HepG2 (cell line): ENCODE measurements around the gene JMJD8. TPM values are rescaled to one million over a fixed set of nuclear protein-coding genes. Genes with fewer than 3 reads are reported as not detected.
A peak's percentile ranks its signal among the peaks of the same experiment; 100 is the strongest.
"Not testable (repeated sequence)": the region's sequence is repeated elsewhere in the genome, so short reads cannot be mapped to it uniquely, and the experiment has no call there.

Experiments used
- ATAC-seq: fragments of 200-7000 bp; cut with Tn5 transposase; 3 replicates; pipeline ENCODE4 v1.9.1; 2020; ENCODE audit warnings: mild to moderate bottlenecking, moderate library complexity
- BruUV-seq: library from RNA; stranded (reverse); fragments of 400-500 nt; replicated peaks from 2 replicates; lab custom pipeline; 2021; lab: Mats Ljungman, UMichigan
- CTCF ChIA-PET: fragments of 300-600 bp; formaldehyde crosslinking; extraction: SDS; loops from one replicate; lab custom pipeline; 2021; ENCODE audit warnings: low total read pairs, inconsistent platforms, low intra/inter-chr PET ratio; lab: Yijun Ruan, JAX
- POLR2A ChIA-PET: fragments of 350-600 bp; sonication (Branson Sonifier 250); formaldehyde crosslinking; loops from one replicate; lab custom pipeline; 2020; ENCODE audit warnings: antibody characterized with exemption, inconsistent platforms; lab: Yijun Ruan, JAX
- DNase-seq: peaks from one replicate; pipeline ENCODE4 v3.0.0-alpha.2; 2015; ENCODE audit warnings: low spot score
- FAIRE-seq: peaks from 3 replicates; lab custom pipeline; 2011; peaks lifted over from hg19 to GRCh38; lab: Jason Lieb, UNC
- H2AFZ ChIP-seq: one replicate; pipeline ENCODE4 v1.6.1; 2011; ENCODE audit warnings: low read length, inconsistent platforms
- H3K27ac ChIP-seq: fragments of 300-600 bp; 3 replicates; pipeline ENCODE4 v1.8.0; 2011; ENCODE audit warnings: mixed run types, mild to moderate bottlenecking, mixed read lengths, low read length, inconsistent platforms; ENCODE audit not compliant: insufficient read depth; ENCODE audit errors: extremely low read length
- H3K27me3 ChIP-seq, 2 experiments: fragments of 200-600 bp in 1 of 2; 2 replicates in 1 of 2; 3 replicates in 1 of 2; pipeline versions ENCODE4 v1.6.0 to v1.8.0; 2011; ENCODE audit warnings: low read length in 2 of 2, mild to moderate bottlenecking in 2 of 2, moderate library complexity in 2 of 2, inconsistent platforms in 1 of 2; ENCODE audit not compliant: insufficient read depth in 2 of 2, control insufficient read depth in 1 of 2
- H3K36me3 ChIP-seq, 2 experiments: fragments of 200-600 bp in 1 of 2; replicated peaks in 1 of 2; 2 replicates in 1 of 2; 3 replicates in 1 of 2; pipeline versions ENCODE4 v1.5.1 to v1.8.0; 2011; ENCODE audit warnings: low read length in 2 of 2, inconsistent platforms in 1 of 2; ENCODE audit not compliant: insufficient read depth in 2 of 2, control insufficient read depth in 1 of 2
- H3K4me1 ChIP-seq: 2 replicates; pipeline ENCODE4 v1.5.1; 2012; ENCODE audit warnings: low read length, inconsistent platforms; ENCODE audit not compliant: insufficient read depth
- H3K4me2 ChIP-seq: 2 replicates; pipeline ENCODE4 v1.6.0; 2011; ENCODE audit warnings: low read depth, low read length, inconsistent platforms
- H3K4me3 ChIP-seq, 3 experiments: fragments of 200-600 bp in 1 of 3; sonication (generic), shearing (Covaris generic) in 1 of 3; replicated peaks in 1 of 3; 2 replicates each; pipeline ENCODE4 v1.5.1; 2011 to 2016; ENCODE audit warnings: low read length in 3 of 3, inconsistent platforms in 2 of 3, low read depth in 2 of 3, mild to moderate bottlenecking in 2 of 3, control low read depth in 1 of 3, mixed read lengths in 1 of 3; ENCODE audit not compliant: insufficient read depth in 1 of 3
- H3K79me2 ChIP-seq: one replicate; pipeline ENCODE4 v1.6.1; 2011; ENCODE audit warnings: low read length, inconsistent platforms; ENCODE audit not compliant: insufficient read depth
- H3K9ac ChIP-seq: 2 replicates; pipeline ENCODE4 v1.6.0; 2011; ENCODE audit warnings: mild to moderate bottlenecking, low read depth, low read length, inconsistent platforms; ENCODE audit not compliant: insufficient read depth
- H3K9me3 ChIP-seq: 2 replicates; pipeline ENCODE4 v1.5.1; 2012; ENCODE audit warnings: mild to moderate bottlenecking, low read length
- H4K20me1 ChIP-seq: 2 replicates; pipeline ENCODE4 v1.6.0; 2011; ENCODE audit warnings: inconsistent platforms, mild to moderate bottlenecking, low read length, moderate library complexity; ENCODE audit not compliant: insufficient read depth
- ELF1 ChIP-seq: sonication (generic); formaldehyde crosslinking; IDR thresholded peaks from 2 replicates; pipeline ENCODE4 v1.4.0; 2020; ENCODE audit warnings: missing genetic modification reagents
- ELF3 ChIP-seq: IDR thresholded peaks from 2 replicates; pipeline ENCODE4 v1.6.1; 2016; ENCODE audit warnings: missing genetic modification reagents, missing compliant biosample characterization
- HDAC2 ChIP-seq: sonication (generic); formaldehyde crosslinking; IDR thresholded peaks from 2 replicates; pipeline ENCODE4 v1.4.0; 2020; ENCODE audit warnings: missing genetic modification reagents
- HMG20A ChIP-seq: IDR thresholded peaks from 2 replicates; pipeline ENCODE4 v1.6.1; 2016; ENCODE audit warnings: borderline replicate concordance
- MIXL1 ChIP-seq: IDR thresholded peaks from 2 replicates; pipeline ENCODE4 v1.6.1; 2016
- NR2F6 ChIP-seq, 2 experiments: IDR thresholded peaks; 2 replicates each; pipeline ENCODE4 v1.6.1; 2016; ENCODE audit warnings: antibody characterized with exemption in 1 of 2, mild to moderate bottlenecking in 1 of 2
- RARA ChIP-seq: IDR thresholded peaks from 2 replicates; pipeline ENCODE4 v1.6.1; 2016; ENCODE audit warnings: missing genetic modification reagents, missing compliant biosample characterization
- SP1 ChIP-seq, 2 experiments: fragments of 450-650 bp in 1 of 2; sonication (generic) in 1 of 2; formaldehyde crosslinking in 1 of 2; IDR thresholded peaks; 2 replicates each; pipeline versions ENCODE4 v1.4.0 to v1.6.1; 2016 to 2020; ENCODE audit warnings: missing genetic modification reagents in 1 of 2
- ZMYM2 ChIP-seq: sonication (generic); formaldehyde crosslinking; IDR thresholded peaks from 2 replicates; pipeline ENCODE4 v1.8.0; 2022; ENCODE audit warnings: mild to moderate bottlenecking, missing genetic modification reagents
- ZNF331 ChIP-seq: sonication (generic); formaldehyde crosslinking; IDR thresholded peaks from 2 replicates; pipeline ENCODE4 v1.4.0; 2020; ENCODE audit warnings: missing genetic modification reagents
- ZNF703 ChIP-seq: sonication (generic); formaldehyde crosslinking; IDR thresholded peaks from 2 replicates; pipeline ENCODE4 v1.5.1; 2020; ENCODE audit warnings: missing genetic modification reagents, mild to moderate bottlenecking, moderate library complexity, borderline replicate concordance
- WGBS: methylation state at CpG from one replicate; pipeline ENCODE4 v1.1.6; 2017; ENCODE audit warnings: low lambda C conversion rate; 5-methylcytosine and 5-hydroxymethylcytosine counted together
- in situ Hi-C: cut with HindIII; loops from 2 replicates; pipeline ENCODE4 v1.10.0; 2017; ENCODE audit warnings: low pct_unique_long_range_greater_than_20kb; ENCODE audit not compliant: extremely low pct_ligation_motif_present
- intact Hi-C: fragments of 100-400 bp; cut with micrococcal nuclease; formaldehyde crosslinking; loops from one replicate; pipeline ENCODE4 v1.10.0; 2022; ENCODE audit not compliant: unreplicated experiment
- polyA plus RNA-seq, 8 experiments: library from polyadenylated mRNA; depleted of rRNA in 3 of 8; stranded (reverse) in 7 of 8; unstranded in 1 of 8; fragments of >200 nt; fragmentation: Illumina TruSeq in 4 of 8; extraction: Trizol in 4 of 8; gene quantifications; 2 replicates each; pipeline versions ENCODE4 v1.2.1 to v1.2.3, GENCODE V29; 2011 to 2016; ENCODE audit warnings: low read depth in 4 of 8, missing spikeins in 1 of 8, mixed read lengths in 1 of 8; ENCODE audit not compliant: insufficient read depth in 1 of 8
- total RNA-seq, 5 experiments: library from RNA; depleted of rRNA; stranded (reverse); fragments of >200 nt; fragmentation: Illumina TruSeq; extraction: Trizol; gene quantifications; 2 replicates each; pipeline ENCODE4 v1.2.3, GENCODE V29; 2016; ENCODE audit warnings: low read depth in 1 of 5
- TF ChIP-seq, protein P1 (sequence below): IDR thresholded peaks from 2 replicates; pipeline ENCODE4 v1.6.1; 2016; ENCODE audit warnings: missing biosample characterization, missing genetic modification reagents, low read depth
- TF ChIP-seq, protein P2 (sequence below), 2 experiments: sonication (generic) in 1 of 2; formaldehyde crosslinking in 1 of 2; IDR thresholded peaks; 2 replicates each; pipeline versions ENCODE4 v1.4.0 to v1.6.1; 2018 to 2020; ENCODE audit warnings: missing genetic modification reagents in 2 of 2, borderline replicate concordance in 1 of 2, low read depth in 1 of 2, mild to moderate bottlenecking in 1 of 2, missing biosample characterization in 1 of 2
- TF ChIP-seq, protein P3 (sequence below): sonication (generic); formaldehyde crosslinking; IDR thresholded peaks from 2 replicates; pipeline ENCODE4; 2020; ENCODE audit warnings: missing genetic modification reagents, mild to moderate bottlenecking, borderline replicate concordance
- TF ChIP-seq, protein P4 (sequence below): sonication (generic); formaldehyde crosslinking; IDR thresholded peaks from 2 replicates; pipeline ENCODE4 v1.4.0; 2020; ENCODE audit warnings: missing genetic modification reagents

The JMJD8 gene
- total and polyA plus RNA-seq, 2 of the 13 experiments (the other 11 are each of a cell fraction or from before 2014, with no cell fraction given): 2.6 to 11.8 TPM

DNA sequence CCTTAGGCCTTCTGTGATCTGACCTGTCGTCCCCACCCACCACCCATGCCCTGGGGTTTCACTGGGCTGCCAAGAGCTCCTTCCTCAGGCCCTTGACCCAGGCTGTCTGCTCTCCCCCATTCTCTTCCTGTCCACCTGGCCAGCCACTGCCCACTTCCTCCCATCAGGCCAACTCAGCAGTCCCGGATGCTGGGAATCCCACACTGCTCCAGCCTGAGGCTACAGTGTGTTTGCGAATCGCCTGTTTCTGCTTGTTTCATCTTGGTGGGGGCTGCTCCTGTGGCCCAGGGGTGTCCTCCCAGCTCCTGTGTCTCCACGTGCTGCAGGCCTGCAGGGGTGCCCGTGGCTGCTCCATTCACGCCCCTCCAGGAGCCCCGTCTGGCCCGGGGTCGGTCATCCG is 29.9 kb upstream of the JMJD8 start (continued):
- no peak for TF ChIP-seq SP1 (IDR thresholded peaks at IDR 0.05)
- TF ChIP-seq SP1 (CRISPR knock-in tag; IDR thresholded peaks at IDR 0.05): no peak
- no peak for TF ChIP-seq ZNF703 (CRISPR knock-in tag)
- TF ChIP-seq, protein P1, sequence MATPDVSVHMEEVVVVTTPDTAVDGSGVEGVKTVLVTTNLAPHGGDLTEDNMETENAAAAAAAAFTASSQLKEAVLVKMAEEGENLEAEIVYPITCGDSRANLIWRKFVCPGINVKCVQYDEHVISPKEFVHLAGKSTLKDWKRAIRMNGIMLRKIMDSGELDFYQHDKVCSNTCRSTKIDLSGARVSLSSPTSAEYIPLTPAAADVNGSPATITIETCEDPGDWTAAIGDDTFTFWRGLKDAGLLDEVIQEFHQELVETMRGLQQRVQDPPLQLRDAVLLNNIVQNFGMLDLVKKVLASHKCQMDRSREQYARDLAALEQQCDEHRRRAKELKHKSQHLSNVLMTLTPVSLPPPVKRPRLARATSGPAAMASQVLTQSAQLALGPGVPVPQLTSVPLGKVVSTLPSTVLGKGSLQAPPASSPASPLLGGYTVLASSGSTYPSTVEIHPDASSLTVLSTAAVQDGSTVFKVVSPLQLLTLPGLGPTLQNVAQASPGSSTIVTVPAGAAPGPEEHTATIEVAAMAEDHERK (CRISPR knock-in tag): no peak

DNA sequence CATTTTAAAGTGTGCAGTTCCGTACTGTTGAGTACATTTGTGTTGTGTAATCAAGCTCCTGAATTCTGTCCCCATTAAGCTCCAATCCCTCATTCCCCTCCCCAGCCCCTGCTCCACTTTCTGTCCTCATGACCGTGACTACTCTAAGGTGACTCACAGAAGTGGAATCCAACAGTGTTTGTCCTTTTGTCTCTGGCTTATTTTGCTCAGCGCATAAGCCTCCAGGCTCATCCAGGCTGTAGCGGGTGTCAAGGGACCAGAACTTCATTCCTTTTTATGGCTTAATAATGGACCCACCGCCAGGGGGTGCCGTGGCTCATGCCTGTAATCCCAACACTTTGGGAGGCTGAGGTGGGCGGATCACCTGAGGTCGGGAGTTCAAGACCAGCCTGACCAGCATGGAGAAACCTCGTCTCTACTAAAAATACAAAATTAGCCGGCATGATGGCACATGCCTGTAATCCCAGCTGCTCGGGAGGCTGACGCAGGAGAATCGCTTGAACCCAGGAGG is 28.7 kb upstream of the JMJD8 start:
- H3K9ac ChIP-seq; H3K4me2 ChIP-seq; H3K9me3 ChIP-seq; H3K36me3 ChIP-seq; BruUV-seq; H4K20me1 ChIP-seq; intact Hi-C loops; H3K27ac ChIP-seq; H2AFZ ChIP-seq; H3K79me2 ChIP-seq; H3K4me3 ChIP-seq; TF ChIP-seq NR2F6 (IDR thresholded peaks at IDR 0.05): not testable (repeated sequence)
- peak; percentile 14 for ATAC-seq
- Histone ChIP-seq H3K27me3 (peaks cover 3 to 36% of the 10 kb centered on the region in 2 experiments; a peak in 4 of 5 replicates), H3K4me1 (peaks cover 35% of the 10 kb centered on the region)
- ChIA-PET POLR2A (interaction anchor here (0.6 to 1.4 kb wide), 8 partner anchors 8 to 75 kb away, joined by 3 to 9 read pairs (median 4); partner anchors contain the start of genes ANTKMT, CHTF18, CIAO3 and HAGHL), CTCF (interaction anchor here (1.1 to 2.3 kb wide), 3 partner anchors 21 to 73 kb away, joined by 3 to 19 read pairs (median 13); partner anchors contain the start of gene CIAO3)
- WGBS: 22% methylated on average over 13 of the region's 13 CpGs
- peak; percentile 93 for DNase-seq
- FAIRE-seq: peak; percentile 83
- in situ Hi-C loops: loop anchor here (5.0 kb wide), 1 partner anchor 75 kb away; the partner anchor contains the start of genes CHTF18 and RPUSD1
- peak; percentile 89 for TF ChIP-seq ZMYM2 (CRISPR knock-in tag)
- peak; percentile 57; the same call in 1 of the 2 replicates for TF ChIP-seq HDAC2 (CRISPR knock-in tag)
- 0 out of 2 replicates have a peak, but pooled peaks have one; percentile 29 for TF ChIP-seq MIXL1 (CRISPR knock-in tag)
- TF ChIP-seq HMG20A (CRISPR knock-in tag): peak; percentile 31; the same call in 1 of the 2 replicates
- TF ChIP-seq, protein P2, sequence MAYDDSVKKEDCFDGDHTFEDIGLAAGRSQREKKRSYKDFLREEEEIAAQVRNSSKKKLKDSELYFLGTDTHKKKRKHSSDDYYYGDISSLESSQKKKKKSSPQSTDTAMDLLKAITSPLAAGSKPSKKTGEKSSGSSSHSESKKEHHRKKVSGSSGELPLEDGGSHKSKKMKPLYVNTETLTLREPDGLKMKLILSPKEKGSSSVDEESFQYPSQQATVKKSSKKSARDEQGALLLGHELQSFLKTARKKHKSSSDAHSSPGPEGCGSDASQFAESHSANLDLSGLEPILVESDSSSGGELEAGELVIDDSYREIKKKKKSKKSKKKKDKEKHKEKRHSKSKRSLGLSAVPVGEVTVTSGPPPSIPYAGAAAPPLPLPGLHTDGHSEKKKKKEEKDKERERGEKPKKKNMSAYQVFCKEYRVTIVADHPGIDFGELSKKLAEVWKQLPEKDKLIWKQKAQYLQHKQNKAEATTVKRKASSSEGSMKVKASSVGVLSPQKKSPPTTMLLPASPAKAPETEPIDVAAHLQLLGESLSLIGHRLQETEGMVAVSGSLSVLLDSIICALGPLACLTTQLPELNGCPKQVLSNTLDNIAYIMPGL (CRISPR knock-in tag; IDR thresholded peaks at IDR 0.05; ENCODE audit: borderline replicate concordance in 1 of 2, low read depth in 1 of 2): peak in 1 of 2 experiments; percentile 41; a peak in 2 of 4 replicates
- 0 out of 2 replicates have a peak, but pooled peaks have one; percentile 20 for TF ChIP-seq NR2F6 (CRISPR knock-in tag; IDR thresholded peaks at IDR 0.05)
- TF ChIP-seq, protein P3, sequence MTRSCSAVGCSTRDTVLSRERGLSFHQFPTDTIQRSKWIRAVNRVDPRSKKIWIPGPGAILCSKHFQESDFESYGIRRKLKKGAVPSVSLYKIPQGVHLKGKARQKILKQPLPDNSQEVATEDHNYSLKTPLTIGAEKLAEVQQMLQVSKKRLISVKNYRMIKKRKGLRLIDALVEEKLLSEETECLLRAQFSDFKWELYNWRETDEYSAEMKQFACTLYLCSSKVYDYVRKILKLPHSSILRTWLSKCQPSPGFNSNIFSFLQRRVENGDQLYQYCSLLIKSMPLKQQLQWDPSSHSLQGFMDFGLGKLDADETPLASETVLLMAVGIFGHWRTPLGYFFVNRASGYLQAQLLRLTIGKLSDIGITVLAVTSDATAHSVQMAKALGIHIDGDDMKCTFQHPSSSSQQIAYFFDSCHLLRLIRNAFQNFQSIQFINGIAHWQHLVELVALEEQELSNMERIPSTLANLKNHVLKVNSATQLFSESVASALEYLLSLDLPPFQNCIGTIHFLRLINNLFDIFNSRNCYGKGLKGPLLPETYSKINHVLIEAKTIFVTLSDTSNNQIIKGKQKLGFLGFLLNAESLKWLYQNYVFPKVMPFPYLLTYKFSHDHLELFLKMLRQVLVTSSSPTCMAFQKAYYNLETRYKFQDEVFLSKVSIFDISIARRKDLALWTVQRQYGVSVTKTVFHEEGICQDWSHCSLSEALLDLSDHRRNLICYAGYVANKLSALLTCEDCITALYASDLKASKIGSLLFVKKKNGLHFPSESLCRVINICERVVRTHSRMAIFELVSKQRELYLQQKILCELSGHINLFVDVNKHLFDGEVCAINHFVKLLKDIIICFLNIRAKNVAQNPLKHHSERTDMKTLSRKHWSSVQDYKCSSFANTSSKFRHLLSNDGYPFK (CRISPR knock-in tag): peak; percentile 50; the same call in 1 of the 2 replicates
- 0 out of 2 replicates have a peak, but pooled peaks have one; percentile 12 for TF ChIP-seq ELF1 (CRISPR knock-in tag)
- TF ChIP-seq ELF3 (CRISPR knock-in tag): peak; percentile 29; the same call in 1 of the 2 replicates
- TF ChIP-seq, protein P4, sequence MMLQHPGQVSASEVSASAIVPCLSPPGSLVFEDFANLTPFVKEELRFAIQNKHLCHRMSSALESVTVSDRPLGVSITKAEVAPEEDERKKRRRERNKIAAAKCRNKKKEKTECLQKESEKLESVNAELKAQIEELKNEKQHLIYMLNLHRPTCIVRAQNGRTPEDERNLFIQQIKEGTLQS: peak; percentile 65; the same call in 1 of the 2 replicates
- TF ChIP-seq RARA (CRISPR knock-in tag): peak; percentile 30; the same call in 1 of the 2 replicates
- 0 out of 2 replicates have a peak, but pooled peaks have one; percentile 12 for TF ChIP-seq ZNF331 (CRISPR knock-in tag)
